ENCODE measurements around the gene PDE6G. TPM values are rescaled to one million over a fixed set of nuclear protein-coding genes. Genes with fewer than 3 reads are reported as not detected.
A peak's percentile ranks its signal among the peaks of the same experiment; 100 is the strongest.

Gene PDE6G
- total and polyA plus RNA-seq, 8 donors, result 0.24 to 6.3 (median 4.6) TPM

DNA sequence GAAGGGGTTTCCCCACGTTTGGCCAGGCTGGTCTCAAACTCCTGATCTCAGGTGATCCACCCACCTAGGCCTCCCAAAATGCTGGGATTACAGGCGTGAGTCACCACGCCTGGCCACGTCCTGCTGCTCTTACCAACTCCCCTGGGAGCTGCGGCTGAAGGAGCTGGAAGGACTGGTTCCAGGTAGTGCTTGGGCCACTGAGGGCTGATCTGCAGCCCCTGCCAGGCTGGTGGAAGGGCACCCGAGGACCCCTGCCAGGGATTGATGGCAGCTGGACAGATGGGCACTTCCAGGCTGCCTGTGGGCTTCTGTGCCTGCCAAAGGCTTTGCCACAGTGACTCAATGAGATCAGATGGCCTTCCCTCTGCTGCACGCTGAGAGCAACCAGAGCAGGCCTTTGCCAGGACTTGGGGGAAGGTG lies 7.7 kb upstream of the PDE6G start:
- no peak for ATAC-seq
- intact Hi-C loops (cut with DNase I), result no loop called here
- no peak overlapping the region for H3K27ac ChIP-seq
- H3K4me1 ChIP-seq, result peaks cover 18 to 32% of the 10 kb centered on the region in 2 donors
- DNase-seq, result no peak
- no peak overlapping the region for H3K4me3 ChIP-seq
- TF ChIP-seq, protein P1, sequence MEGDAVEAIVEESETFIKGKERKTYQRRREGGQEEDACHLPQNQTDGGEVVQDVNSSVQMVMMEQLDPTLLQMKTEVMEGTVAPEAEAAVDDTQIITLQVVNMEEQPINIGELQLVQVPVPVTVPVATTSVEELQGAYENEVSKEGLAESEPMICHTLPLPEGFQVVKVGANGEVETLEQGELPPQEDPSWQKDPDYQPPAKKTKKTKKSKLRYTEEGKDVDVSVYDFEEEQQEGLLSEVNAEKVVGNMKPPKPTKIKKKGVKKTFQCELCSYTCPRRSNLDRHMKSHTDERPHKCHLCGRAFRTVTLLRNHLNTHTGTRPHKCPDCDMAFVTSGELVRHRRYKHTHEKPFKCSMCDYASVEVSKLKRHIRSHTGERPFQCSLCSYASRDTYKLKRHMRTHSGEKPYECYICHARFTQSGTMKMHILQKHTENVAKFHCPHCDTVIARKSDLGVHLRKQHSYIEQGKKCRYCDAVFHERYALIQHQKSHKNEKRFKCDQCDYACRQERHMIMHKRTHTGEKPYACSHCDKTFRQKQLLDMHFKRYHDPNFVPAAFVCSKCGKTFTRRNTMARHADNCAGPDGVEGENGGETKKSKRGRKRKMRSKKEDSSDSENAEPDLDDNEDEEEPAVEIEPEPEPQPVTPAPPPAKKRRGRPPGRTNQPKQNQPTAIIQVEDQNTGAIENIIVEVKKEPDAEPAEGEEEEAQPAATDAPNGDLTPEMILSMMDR (IDR thresholded peaks at IDR 0.05), result no peak
- H3K27me3 ChIP-seq, result no peaks in the 10 kb centered on the region
- H3K36me3 ChIP-seq, result peaks cover 0 to 14% of the 10 kb centered on the region in 2 donors
- H3K9me3 ChIP-seq, result no peaks in the 10 kb centered on the region

- TF ChIP-seq, protein P1 (IDR thresholded peaks at IDR 0.05), result no peak
- ATAC-seq (no peak), DNase-seq (no peak)
- no peaks in the 10 kb centered on the region for H3K9me3 ChIP-seq
- H3K27me3 ChIP-seq, result no peaks in the 10 kb centered on the region
- peaks cover 0 to 9% of the 10 kb centered on the region in 2 donors for H3K36me3 ChIP-seq
- H3K4me1 ChIP-seq, result peaks cover 9 to 16% of the 10 kb centered on the region in 2 donors
- no peak overlapping the region for H3K27ac ChIP-seq
- no peak overlapping the region for H3K4me3 ChIP-seq
- intact Hi-C loops (cut with DNase I), result no loop called here
These were observed 5.7 kb upstream of the PDE6G start for GRCh38 chr17:81662002-81662401.

- Histone ChIP-seq H3K27me3 (no peaks in the 10 kb centered on the region), H3K4me3 (no peak overlapping the region), H3K27ac (no peak overlapping the region), H3K36me3 (peaks cover 0 to 9% of the 10 kb centered on the region in 2 donors), H3K9me3 (no peaks in the 10 kb centered on the region), H3K4me1 (peaks cover 4 to 10% of the 10 kb centered on the region in 2 donors)
- TF ChIP-seq, protein P1 (IDR thresholded peaks at IDR 0.05), result no peak
- ATAC-seq (no peak), DNase-seq (no peak)
- intact Hi-C loops (cut with DNase I), result no loop called here
These were observed 4.1 kb upstream of the PDE6G start for GRCh38 chr17:81660441-81660840.

GRCh38 chr17:81659038-81659437 lies 2.7 kb upstream of the PDE6G start:
- Histone ChIP-seq H3K9me3 (no peaks in the 10 kb centered on the region), H3K27ac (peak overlapping the region in 1 of 2 donors; percentile 55), H3K4me1 (peaks cover 0 to 3% of the 10 kb centered on the region in 2 donors), H3K36me3 (no peaks in the 10 kb centered on the region), H3K4me3 (no peak overlapping the region), H3K27me3 (peaks cover 0 to 1% of the 10 kb centered on the region in 2 donors)
- ATAC-seq (peak; percentile 57), DNase-seq (no peak)
- TF ChIP-seq, protein P1 (IDR thresholded peaks at IDR 0.05), result no peak
- intact Hi-C loops (cut with DNase I), result no loop called here

DNA sequence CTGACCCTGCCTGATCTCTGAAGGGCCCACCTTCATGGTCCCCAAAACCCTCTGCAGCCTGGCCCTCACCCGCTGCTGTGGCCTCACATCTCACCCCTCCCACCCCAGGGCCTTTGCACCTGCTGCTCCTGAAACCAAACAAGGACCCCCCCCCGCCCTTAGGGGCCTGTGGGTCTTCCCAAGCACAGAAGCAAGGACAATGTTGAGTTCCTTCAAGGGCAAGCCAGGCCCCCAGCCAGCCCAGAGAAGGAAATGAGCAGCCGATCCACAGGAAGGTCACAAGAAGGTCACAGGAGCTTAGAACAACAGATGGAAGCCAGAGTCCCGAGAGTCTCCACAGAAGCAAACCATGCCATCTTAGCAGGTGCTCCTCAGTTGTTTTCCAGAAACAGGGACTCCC lies 493 bp upstream of the PDE6G start:
- DNase-seq, result no peak
- TF ChIP-seq, protein P1 (IDR thresholded peaks at IDR 0.05), result no peak
- Histone ChIP-seq H3K27me3 (peaks cover 0 to 15% of the 10 kb centered on the region in 2 donors), H3K27ac (no peak overlapping the region), H3K36me3 (no peaks in the 10 kb centered on the region), H3K4me1 (peaks cover 0 to 6% of the 10 kb centered on the region in 2 donors), H3K9me3 (no peaks in the 10 kb centered on the region), H3K4me3 (no peak overlapping the region)
- ATAC-seq, result no peak
- intact Hi-C loops (cut with DNase I), result no loop called here
